Measurements from ENCODE around the gene SOX8. TPM values are rescaled to one million over a fixed set of nuclear protein-coding genes. Genes with fewer than 3 reads are reported as not detected.

SOX8 gene
- total RNA-seq, 1 donor from 2014 or later = 0.81 TPM

DNA sequence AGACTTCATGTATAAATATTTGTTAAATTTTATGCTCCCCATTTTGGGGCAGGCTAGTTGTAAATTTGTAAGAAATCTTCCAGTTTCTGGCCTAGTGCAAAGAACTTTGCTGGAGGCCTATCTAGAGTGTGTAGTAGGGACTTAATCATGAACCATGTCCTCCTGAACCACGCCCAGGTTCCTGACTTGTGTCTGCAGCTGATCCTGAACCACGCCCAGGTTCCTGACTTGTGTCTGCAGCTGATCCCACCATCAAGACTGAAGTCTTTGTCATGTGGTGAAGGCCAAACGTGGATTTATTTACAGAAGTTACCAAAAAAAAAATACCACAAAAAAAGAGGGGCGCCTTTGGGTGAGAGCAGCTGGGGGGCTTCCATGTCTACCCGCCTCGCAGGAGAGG lies 43.8 kb upstream of the SOX8 start:
- TF ChIP-seq CTCF (IDR thresholded peaks at IDR 0.05) = no peak
- H3K4me1 ChIP-seq = no peaks in the 10 kb centered on the region
- intact Hi-C loops (cut with DNase I) = no loop called here
- H3K27ac ChIP-seq = no peak overlapping the region
- no peak overlapping the region for H3K4me3 ChIP-seq
- H3K36me3 ChIP-seq = peaks cover 7% of the 10 kb centered on the region
- ATAC-seq (no peak), DNase-seq (no peak)
- no peaks in the 10 kb centered on the region for H3K27me3 ChIP-seq
- H3K9me3 ChIP-seq = peaks cover 9% of the 10 kb centered on the region

GRCh38 chr16:938136-938535 lies 43.4 kb upstream of the SOX8 start:
- DNase-seq = no peak
- Histone ChIP-seq H3K4me1 (no peaks in the 10 kb centered on the region), H3K27ac (no peak overlapping the region), H3K27me3 (no peaks in the 10 kb centered on the region), H3K9me3 (peaks cover 9% of the 10 kb centered on the region), H3K36me3 (peaks cover 7% of the 10 kb centered on the region), H3K4me3 (no peak overlapping the region)
- intact Hi-C loops (cut with DNase I) = no loop called here
- ATAC-seq = no peak
- no peak for TF ChIP-seq CTCF (IDR thresholded peaks at IDR 0.05)

DNA sequence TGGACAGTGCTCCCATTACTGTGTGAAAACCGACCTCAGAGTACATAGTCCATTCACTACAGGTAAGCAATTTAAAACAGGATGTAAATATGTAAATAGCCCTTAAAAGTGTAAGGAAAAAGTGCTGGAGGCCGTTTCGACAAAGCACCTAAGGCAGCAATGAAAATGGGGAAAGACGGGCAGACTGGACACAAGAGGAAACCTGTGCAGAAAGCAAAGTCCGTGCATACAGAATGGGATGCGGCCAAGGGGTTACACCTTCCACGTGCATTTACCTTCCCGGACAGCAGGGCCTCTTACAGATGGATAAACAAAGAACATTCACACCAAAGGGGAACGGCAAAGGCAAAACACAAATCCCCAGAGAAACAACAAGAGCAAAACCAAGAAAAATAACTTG lies 42.8 kb upstream of the SOX8 start:
- DNase-seq (no peak), ATAC-seq (no peak)
- H3K9me3 ChIP-seq = peaks cover 9% of the 10 kb centered on the region
- no peaks in the 10 kb centered on the region for H3K4me1 ChIP-seq
- H3K27ac ChIP-seq = no peak overlapping the region
- H3K4me3 ChIP-seq = no peak overlapping the region
- peaks cover 2% of the 10 kb centered on the region for H3K36me3 ChIP-seq
- no peak for TF ChIP-seq CTCF (IDR thresholded peaks at IDR 0.05)
- intact Hi-C loops (cut with DNase I) = no loop called here
- no peaks in the 10 kb centered on the region for H3K27me3 ChIP-seq

- intact Hi-C loops (cut with DNase I) = no loop called here
- peaks cover 9% of the 10 kb centered on the region for H3K9me3 ChIP-seq
Measured at GRCh38 chr16:939311-939710, 42.3 kb upstream of the SOX8 start.

GRCh38 chr16:939941-940340 lies 41.6 kb upstream of the SOX8 start:
- no peak for DNase-seq
- H3K36me3 ChIP-seq = no peaks in the 10 kb centered on the region
- no peaks in the 10 kb centered on the region for H3K4me1 ChIP-seq
- intact Hi-C loops (cut with DNase I) = no loop called here
- peaks cover 9% of the 10 kb centered on the region for H3K9me3 ChIP-seq
- H3K4me3 ChIP-seq = no peak overlapping the region
- ATAC-seq = peak; percentile 10
- no peaks in the 10 kb centered on the region for H3K27me3 ChIP-seq
- H3K27ac ChIP-seq = no peak overlapping the region
- TF ChIP-seq CTCF (IDR thresholded peaks at IDR 0.05) = no peak

More at GRCh38 chr16:939311-939710, 42.3 kb upstream of the SOX8 start:
- Histone ChIP-seq H3K36me3 (no peaks in the 10 kb centered on the region), H3K4me1 (no peaks in the 10 kb centered on the region), H3K4me3 (no peak overlapping the region), H3K27ac (no peak overlapping the region), H3K27me3 (no peaks in the 10 kb centered on the region)
- no peak for TF ChIP-seq CTCF (IDR thresholded peaks at IDR 0.05)
- DNase-seq (no peak), ATAC-seq (no peak)

DNA sequence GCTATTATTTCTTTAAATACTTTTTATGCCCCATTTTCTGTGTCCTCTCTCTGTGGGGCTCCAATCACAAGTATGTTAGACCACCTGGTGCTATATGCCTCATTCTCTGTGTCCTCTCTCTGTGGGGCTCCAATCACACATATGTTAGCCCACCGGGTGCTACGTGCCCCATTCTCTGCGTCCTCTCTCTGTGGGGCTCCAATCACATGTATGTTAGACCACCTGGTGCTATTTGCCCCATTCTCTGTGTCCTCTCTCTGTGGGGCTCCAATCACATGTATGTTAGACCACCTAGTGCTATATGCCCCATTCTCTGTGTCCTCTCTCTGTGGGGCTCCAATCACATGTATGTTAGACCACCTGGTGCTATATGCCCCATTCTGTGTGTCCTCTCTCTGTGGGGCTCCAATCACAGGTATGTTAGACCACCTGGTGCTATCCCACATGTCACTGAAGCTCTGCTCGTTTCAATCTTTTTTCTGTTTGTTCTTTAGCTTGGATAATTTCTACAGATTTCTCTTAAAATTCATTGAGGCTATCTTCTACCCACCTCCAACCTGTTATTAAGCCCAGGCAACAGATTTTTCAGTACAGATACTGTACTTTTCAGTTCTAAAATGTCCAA lies 39.0 kb upstream of the SOX8 start:
- Histone ChIP-seq H3K9me3 (peaks cover 9% of the 10 kb centered on the region), H3K4me3 (no peak overlapping the region), H3K4me1 (no peaks in the 10 kb centered on the region), H3K36me3 (peaks cover 10% of the 10 kb centered on the region), H3K27ac (no peak overlapping the region), H3K27me3 (no peaks in the 10 kb centered on the region)
- TF ChIP-seq CTCF (IDR thresholded peaks at IDR 0.05) = no peak
- intact Hi-C loops (cut with DNase I) = no loop called here
- ATAC-seq (no peak), DNase-seq (no peak)
